Measurements from ENCODE around the gene ZNF467.
A peak's percentile ranks its signal among the peaks of the same experiment; 100 is the strongest.

The ZNF467 gene

GRCh38 chr7:149716007-149716931, 57.1 kb downstream of the ZNF467 start:
- peak overlapping the region; percentile 75 for H3K4me3 ChIP-seq
- TF ChIP-seq CTCF (IDR thresholded peaks at IDR 0.05): no peak
- no peak overlapping the region for H3K27ac ChIP-seq
- DNase-seq (ENCODE audit: low spot score): peak; percentile 73

GRCh38 chr7:149715476-149715875, 57.9 kb downstream of the ZNF467 start:
- peak overlapping the region; percentile 48 to 80 for H3K27ac ChIP-seq
- peak; percentile 69 for DNase-seq (ENCODE audit: low spot score)

GRCh38 chr7:149714910-149715471, 58.4 kb downstream of the ZNF467 start:
- Histone ChIP-seq H3K27ac (peak overlapping the region; percentile 48 to 80), H3K4me3 (peak overlapping the region; percentile 75)
- DNase-seq (ENCODE audit: low spot score): peak; percentile 74
- TF ChIP-seq CTCF (IDR thresholded peaks at IDR 0.05): no peak

More at GRCh38 chr7:149715476-149715875, 57.9 kb downstream of the ZNF467 start:
- no peak for TF ChIP-seq CTCF (IDR thresholded peaks at IDR 0.05)
- H3K4me3 ChIP-seq: peak overlapping the region; percentile 75

All from coronary artery (tissue), 2 donors.